ENCODE results near the gene KCNG1.
"Not testable (repeated sequence)": the region's sequence is repeated elsewhere in the genome, so short reads cannot be mapped to it uniquely, and the experiment has no call there.

The KCNG1 gene

DNA sequence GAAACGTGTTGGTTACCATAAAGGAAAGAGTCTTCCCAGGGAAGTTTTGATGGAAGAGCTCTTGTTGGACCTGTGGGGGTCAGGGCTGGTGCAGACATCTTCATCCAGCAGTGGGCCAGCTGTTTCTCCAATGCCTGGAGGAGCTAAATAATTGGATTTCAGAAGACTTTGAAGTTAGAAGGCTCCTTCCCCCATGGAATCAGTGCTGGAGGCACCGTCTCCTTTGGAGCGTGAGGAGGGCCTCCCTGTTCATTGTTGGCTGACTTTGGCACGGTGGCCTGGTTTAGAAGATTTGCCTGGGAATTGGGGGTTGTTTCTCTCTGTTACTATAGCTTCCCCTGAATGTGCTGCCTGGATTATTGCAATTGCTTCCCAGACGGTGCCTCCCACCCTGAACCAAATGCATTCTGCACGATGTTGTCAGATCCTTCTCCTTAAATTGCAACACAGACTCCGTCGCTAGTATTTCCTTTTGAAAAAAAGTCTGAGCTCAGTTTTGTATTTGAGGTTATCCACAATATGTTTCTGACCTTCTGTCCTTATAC is 27.7 kb upstream of the KCNG1 start:
- Histone ChIP-seq H3K4me3 (ENCODE audit: low read depth, low read length) (no peak overlapping the region), H3K9me3 (no peaks in the 10 kb centered on the region; the same call in 1 of the 2 replicates), H3K36me3 (no peaks in the 10 kb centered on the region), H3K4me1 (no peaks in the 10 kb centered on the region), H3K27me3 (no peaks in the 10 kb centered on the region)
- no peak for DNase-seq
- TF ChIP-seq, protein P1, sequence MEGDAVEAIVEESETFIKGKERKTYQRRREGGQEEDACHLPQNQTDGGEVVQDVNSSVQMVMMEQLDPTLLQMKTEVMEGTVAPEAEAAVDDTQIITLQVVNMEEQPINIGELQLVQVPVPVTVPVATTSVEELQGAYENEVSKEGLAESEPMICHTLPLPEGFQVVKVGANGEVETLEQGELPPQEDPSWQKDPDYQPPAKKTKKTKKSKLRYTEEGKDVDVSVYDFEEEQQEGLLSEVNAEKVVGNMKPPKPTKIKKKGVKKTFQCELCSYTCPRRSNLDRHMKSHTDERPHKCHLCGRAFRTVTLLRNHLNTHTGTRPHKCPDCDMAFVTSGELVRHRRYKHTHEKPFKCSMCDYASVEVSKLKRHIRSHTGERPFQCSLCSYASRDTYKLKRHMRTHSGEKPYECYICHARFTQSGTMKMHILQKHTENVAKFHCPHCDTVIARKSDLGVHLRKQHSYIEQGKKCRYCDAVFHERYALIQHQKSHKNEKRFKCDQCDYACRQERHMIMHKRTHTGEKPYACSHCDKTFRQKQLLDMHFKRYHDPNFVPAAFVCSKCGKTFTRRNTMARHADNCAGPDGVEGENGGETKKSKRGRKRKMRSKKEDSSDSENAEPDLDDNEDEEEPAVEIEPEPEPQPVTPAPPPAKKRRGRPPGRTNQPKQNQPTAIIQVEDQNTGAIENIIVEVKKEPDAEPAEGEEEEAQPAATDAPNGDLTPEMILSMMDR (IDR thresholded peaks at IDR 0.05; ENCODE audit: low read depth, low read length) = no peak

DNA sequence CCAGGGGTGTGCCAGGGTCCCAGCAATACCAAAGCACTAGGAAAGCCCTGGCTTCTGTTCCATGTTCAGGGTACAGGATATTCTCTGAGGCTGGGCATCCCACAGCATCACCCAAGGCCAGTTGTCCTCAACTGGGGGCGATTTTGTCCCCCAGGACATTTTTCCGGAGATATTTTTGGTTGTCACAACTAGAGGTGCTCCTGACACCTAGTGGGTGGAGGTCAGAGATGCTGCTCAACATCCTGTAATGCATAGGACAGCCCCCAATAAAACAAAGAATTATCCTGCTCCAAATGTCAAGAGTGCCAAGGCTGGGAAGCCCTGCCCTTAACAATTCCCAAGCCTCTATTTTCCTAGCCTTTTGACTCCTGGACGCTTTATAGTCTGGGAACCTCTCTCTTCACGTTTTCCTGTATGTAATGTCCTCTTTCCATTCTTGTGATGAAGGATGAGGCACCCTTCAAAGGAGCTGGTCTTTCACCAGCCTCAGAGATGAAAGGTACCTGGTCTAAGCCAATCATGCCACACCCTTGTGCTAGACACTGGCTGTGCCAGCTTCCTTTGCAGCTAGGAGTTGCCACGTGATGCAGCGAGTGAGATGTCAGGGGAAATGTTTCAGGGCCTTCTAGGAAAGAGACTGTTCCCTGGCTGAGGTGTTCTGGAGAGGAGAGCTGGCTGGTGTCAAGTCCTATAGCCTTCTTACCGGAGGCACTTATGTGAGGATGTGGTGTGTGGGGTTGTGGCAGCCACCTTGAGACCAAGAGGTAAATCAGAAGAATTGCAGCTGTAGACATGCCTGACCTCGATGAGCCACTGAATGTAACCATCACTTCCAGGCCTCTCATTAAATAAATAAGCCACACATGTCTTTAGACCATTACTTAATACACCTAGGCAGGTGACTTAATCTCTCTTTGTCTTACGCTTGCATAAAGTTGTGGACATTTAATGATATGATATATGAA is 23.4 kb upstream of the KCNG1 start:
- Histone ChIP-seq H3K4me3 (ENCODE audit: low read depth, low read length) (no peak overlapping the region), H3K36me3 (no peaks in the 10 kb centered on the region), H3K4me1 (no peaks in the 10 kb centered on the region), H3K9me3 (no peaks in the 10 kb centered on the region), H3K27me3 (no peaks in the 10 kb centered on the region)
- DNase-seq = no peak
- TF ChIP-seq, protein P1 (IDR thresholded peaks at IDR 0.05; ENCODE audit: low read depth, low read length) = no peak

DNA sequence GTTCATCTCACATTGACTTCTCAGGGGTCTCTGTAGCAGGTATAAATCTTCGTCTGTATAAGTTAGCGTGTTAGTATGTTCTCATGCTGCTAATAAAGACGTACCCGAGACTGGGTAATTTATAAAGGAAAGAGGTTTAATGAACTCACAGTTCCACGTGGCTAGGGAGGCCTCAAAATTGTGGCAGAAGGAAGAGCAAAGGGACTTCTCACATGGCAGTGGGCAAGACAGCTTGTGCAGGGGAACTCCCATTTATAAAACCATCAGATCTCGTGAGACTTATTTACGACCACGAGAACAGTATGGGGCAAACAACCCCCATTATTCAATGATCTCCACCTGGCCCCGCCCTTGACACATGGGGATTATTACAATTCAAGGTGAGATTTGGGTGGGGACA is 22.6 kb upstream of the KCNG1 start:
- H3K4me3 ChIP-seq (ENCODE audit: low read depth, low read length); H3K36me3 ChIP-seq; H3K4me1 ChIP-seq; DNase-seq; H3K9me3 ChIP-seq; H3K27me3 ChIP-seq: not testable (repeated sequence)

DNA sequence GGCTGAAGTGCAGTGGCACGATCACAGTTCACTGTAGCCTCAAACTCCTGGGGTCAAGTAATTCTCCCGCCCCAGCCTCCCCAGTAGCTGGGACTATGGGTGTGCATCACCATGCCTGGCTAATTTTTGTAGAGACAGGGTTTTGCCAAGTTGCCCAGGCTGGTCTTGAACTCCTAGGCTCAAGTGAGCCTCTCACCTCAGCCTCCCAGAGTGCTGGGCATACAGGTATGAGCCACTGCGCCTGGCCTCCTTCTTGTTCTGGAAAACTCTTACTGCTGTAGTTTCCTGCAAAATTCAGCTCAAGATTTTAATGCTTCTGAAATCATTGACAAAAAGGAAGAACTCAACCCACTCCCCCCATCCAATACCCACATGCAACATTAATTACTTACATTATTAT is 21.9 kb upstream of the KCNG1 start:
- no peaks in the 10 kb centered on the region for H3K36me3 ChIP-seq
- H3K9me3 ChIP-seq = no peaks in the 10 kb centered on the region
- no peak overlapping the region for H3K4me3 ChIP-seq (ENCODE audit: low read depth, low read length)
- TF ChIP-seq, protein P1 (IDR thresholded peaks at IDR 0.05; ENCODE audit: low read depth, low read length) = no peak
- H3K4me1 ChIP-seq = no peaks in the 10 kb centered on the region
- H3K27me3 ChIP-seq = no peaks in the 10 kb centered on the region
- DNase-seq = no peak

DNA sequence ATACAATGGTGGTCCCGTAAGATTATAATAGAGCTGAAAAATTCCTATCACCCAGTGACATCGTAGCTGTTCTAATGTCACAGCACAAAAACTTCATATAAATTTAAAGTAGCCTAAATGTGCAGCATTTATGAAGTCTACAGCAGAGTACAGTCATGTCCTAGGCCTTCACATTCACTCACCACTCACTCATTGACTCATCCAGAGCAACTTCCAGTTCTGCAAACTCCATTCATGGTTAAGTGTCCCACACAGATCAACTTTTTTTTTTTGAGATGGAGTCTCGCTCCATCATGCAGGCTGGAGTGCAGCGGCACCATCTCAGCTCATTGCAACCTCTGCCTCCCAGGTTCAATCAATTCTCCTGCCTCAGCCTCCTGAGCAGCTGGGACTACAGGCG is 20.9 kb upstream of the KCNG1 start:
- DNase-seq = no peak

DNA sequence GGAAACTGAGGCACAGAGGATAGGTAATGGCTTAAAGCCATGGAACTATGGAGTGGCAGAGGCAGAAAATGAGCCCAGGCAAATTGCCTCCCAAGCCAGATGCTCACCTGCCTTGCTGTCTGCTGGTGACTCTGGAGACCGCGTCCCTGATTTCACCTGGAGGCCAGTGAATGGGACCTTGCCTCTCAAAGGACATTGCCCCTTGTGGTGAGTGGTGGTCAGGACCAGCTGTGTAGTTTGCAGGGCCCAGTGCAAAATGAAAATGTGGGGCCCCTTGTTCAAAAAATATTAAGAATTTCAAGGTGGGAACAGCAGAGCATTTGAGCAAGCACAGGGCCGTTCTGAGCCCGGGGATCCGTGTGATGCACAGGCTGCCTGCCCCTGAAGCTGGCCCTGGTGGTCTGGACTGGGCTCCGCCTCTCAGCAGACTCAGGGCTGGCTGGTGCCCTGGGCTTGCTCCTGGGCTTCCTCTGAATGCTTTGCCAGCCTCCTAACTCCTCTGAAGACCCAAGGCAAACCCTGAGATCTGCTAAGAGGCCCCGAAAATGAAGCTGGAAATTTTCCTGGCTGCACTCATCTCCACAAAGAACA is 19.8 kb upstream of the KCNG1 start:
- Histone ChIP-seq H3K4me1 (no peaks in the 10 kb centered on the region), H3K4me3 (ENCODE audit: low read depth, low read length) (no peak overlapping the region), H3K36me3 (no peaks in the 10 kb centered on the region), H3K27me3 (no peaks in the 10 kb centered on the region), H3K9me3 (no peaks in the 10 kb centered on the region)
- TF ChIP-seq, protein P1 (IDR thresholded peaks at IDR 0.05; ENCODE audit: low read depth, low read length) = peak; percentile 39
- DNase-seq = no peak

More for the DNA sequence above, 20.9 kb upstream of the KCNG1 start:
- Histone ChIP-seq H3K9me3 (no peaks in the 10 kb centered on the region), H3K36me3 (no peaks in the 10 kb centered on the region), H3K4me1 (no peaks in the 10 kb centered on the region), H3K27me3 (no peaks in the 10 kb centered on the region), H3K4me3 (ENCODE audit: low read depth, low read length) (no peak overlapping the region)
- TF ChIP-seq, protein P1 (IDR thresholded peaks at IDR 0.05; ENCODE audit: low read depth, low read length) = no peak
